ENCODE data around the gene PITPNC1.

DNA sequence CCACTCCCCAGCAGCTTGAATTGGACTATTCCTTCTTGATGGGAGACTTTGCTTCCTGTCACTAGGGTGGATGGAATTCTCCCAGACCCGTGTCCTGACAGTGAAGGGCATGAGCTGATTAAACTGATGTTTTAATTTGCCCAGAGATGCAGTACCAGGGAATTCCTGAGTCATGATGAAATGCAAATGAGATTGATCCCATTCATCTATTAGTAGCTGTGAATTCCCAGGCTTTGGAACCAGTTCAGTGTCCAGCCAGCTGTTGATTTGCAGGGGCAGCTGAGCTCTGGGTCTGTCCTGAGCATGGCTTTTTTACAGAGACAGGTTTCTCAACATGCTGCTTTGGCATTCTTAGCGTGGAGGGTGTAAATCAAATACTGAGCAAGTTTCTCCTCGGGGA is 157.9 kb downstream of the PITPNC1 start:
- TF ChIP-seq, protein P1, sequence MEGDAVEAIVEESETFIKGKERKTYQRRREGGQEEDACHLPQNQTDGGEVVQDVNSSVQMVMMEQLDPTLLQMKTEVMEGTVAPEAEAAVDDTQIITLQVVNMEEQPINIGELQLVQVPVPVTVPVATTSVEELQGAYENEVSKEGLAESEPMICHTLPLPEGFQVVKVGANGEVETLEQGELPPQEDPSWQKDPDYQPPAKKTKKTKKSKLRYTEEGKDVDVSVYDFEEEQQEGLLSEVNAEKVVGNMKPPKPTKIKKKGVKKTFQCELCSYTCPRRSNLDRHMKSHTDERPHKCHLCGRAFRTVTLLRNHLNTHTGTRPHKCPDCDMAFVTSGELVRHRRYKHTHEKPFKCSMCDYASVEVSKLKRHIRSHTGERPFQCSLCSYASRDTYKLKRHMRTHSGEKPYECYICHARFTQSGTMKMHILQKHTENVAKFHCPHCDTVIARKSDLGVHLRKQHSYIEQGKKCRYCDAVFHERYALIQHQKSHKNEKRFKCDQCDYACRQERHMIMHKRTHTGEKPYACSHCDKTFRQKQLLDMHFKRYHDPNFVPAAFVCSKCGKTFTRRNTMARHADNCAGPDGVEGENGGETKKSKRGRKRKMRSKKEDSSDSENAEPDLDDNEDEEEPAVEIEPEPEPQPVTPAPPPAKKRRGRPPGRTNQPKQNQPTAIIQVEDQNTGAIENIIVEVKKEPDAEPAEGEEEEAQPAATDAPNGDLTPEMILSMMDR (IDR thresholded peaks at IDR 0.05): peak in 2 of 6 experiments; percentile 19 to 25
- no peak for TF ChIP-seq POLR2A (IDR thresholded peaks at IDR 0.05)

Data from adrenal gland (tissue), 5 donors.